Skin of body (tissue), 2 donors: ENCODE measurements around the gene GARS1. TPM values are rescaled to one million over a fixed set of nuclear protein-coding genes. Genes with fewer than 3 reads are reported as not detected.
A peak's percentile ranks its signal among the peaks of the same experiment; 100 is the strongest.

Experiments used
- DNase-seq: peaks from one replicate; lab custom pipeline; 2025; lab: John Stamatoyannopoulos, UW
- total RNA-seq: library from RNA; depleted of rRNA; stranded (reverse); fragments of >200 nt; gene quantifications from one replicate; pipeline ENCODE4 v1.2.3, GENCODE V29; 2014

The GARS1 gene
- total RNA-seq, 1 donor from 2014 or later = 54.4 TPM

DNA sequence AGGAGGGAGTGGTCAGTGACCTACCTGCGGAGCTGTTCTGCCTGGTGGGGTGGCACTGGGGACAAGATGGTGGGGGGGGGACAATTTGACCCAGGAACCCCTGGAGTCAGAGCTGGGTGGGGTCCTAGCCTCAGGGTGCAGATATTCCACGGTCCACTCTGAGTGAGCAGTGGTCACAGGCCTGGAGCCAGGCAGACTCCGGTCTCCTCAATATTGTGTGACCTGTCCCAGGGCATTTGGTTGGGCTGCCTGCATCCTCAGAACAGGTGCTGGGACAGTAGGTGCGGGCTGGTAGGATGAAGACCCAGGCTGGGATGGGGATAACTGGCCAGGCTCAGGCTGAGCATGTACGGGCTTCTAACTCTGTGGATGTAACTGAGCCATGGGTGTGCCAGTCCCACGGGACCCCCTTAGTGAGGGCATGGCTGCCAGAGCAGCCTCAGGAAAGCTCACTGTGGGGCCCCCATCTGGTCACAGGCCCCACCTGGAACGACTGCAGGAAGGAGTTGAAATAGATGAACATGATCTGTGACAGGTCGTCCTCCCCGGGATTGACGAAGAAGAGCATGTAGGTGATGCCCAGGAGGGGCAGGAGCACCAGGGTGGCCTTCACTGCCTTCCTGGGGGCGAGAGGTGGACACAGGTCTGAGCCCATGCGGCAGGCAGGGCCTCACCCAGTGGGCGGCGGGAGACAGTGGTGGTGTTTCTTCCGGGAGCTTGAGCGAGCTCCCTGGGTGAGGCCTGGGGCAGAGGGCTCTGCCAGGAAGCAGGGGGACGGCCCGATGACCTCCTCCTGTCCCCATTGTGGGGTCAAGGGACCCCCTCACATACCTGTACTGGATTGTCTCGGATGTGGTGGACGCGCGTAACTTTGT lies 60.7 kb downstream of the GARS1 start:
- no peak for DNase-seq

DNA sequence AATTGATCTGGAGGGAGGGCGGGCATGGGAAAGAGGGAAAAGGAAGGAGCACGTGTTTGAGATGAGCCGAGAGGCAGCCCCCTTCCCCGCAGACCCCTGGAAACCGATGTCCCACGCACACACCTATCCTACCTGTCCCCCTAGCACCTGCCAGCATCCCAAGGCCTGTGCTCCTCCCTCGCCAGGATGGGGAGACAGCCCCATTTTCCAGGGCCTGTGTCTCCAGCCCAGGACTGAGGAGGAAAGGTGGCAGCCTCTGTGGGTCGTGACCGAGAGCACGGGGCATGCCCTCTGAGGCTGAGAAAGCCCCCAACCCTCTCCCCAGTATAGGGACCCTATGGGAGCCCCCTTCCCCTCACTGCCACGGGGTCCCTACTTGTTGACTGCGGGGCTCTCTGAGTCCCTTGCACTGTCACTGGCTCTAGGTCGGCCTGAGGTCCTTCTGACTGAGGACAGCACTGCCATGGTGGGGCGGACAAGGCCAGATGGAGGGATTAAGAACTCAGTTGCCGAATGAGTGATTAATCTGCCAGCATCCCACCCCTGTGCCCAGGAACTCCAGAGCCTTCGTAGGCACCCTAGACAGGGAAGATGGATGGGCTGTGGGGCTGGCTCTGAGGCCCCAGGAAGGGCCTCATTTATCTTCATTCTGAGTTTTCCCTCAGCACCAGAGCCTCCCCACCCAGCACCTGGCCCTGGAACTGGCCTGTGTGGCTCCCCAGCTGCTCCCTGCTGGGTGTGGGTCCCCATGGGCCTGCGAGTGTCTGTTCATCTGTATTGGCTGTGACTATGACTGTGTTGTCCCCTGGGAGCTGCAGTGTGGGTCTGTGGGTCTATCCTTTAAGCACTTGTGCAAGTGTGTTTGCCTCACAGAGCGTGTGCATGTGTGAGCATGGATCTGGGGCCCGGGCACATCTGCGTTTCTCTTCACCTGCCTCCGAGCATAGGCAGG lies 61.6 kb downstream of the GARS1 start:
- DNase-seq = no peak

DNA sequence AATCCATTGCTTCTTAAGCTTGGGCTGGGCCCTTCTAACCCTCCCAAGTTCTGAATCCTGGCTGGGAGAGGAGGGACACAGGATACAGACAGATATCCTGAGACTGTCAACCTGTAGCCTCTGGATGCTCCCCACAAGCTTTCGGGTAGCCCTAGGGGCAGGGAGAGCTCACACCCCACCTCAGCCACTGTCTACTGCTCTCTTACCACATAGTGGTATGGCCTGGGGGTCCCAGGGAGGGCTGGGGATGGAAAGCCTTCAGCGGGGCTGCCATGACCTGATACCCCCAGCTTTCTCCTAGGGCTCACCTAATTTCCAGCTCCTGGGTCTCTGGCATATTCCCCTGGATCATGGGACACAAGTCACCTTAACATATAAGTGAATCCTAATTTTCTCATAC lies 62.5 kb downstream of the GARS1 start:
- no peak for DNase-seq

DNA sequence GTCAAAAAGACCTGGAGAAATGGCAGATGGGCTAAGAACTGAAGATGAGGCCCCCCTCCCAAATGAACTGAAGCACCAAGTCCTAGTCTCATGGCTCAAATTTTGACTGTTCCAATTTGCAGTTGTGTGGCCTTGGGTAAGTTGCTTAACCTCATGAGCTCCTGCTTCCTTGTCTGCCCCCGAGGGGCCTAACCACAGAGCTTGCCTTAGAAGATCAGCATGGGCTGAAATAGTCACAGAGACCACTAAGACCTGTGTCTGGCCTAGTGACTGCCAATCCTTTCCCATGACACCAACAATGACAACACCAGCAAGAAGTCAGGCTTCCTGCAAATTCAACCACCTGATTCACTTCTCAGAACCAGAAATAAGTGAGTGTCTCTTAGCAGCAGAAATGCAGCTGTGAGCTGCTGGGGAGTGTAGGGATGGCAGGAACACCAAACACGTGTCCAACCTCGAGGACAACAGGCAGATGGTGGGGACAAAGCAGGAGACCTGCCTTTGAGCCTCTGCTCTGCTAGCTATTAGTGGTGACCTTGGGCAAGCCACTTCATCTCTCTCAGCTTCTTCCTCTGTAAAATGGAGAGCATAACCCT lies 63.9 kb downstream of the GARS1 start:
- DNase-seq = no peak

DNA sequence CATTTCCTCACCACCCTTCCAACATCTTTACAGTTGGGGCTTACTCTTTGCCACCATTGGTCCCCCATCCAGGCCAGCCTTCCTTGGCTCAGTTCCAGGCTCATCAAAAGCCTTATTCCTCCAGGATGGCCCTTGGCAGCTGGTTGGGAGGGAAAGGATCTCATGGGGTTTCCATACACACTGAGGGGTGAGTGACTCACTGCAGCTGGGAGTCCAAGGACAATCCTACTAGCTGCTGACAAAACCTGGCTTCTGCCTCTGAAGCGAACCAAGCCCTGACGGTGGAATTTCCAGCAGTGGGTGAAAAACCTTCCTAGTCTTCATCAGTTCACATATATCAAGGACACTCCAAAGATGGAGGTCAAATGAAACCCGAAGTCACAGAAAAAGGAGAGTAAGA lies 64.6 kb downstream of the GARS1 start:
- no peak for DNase-seq

DNA sequence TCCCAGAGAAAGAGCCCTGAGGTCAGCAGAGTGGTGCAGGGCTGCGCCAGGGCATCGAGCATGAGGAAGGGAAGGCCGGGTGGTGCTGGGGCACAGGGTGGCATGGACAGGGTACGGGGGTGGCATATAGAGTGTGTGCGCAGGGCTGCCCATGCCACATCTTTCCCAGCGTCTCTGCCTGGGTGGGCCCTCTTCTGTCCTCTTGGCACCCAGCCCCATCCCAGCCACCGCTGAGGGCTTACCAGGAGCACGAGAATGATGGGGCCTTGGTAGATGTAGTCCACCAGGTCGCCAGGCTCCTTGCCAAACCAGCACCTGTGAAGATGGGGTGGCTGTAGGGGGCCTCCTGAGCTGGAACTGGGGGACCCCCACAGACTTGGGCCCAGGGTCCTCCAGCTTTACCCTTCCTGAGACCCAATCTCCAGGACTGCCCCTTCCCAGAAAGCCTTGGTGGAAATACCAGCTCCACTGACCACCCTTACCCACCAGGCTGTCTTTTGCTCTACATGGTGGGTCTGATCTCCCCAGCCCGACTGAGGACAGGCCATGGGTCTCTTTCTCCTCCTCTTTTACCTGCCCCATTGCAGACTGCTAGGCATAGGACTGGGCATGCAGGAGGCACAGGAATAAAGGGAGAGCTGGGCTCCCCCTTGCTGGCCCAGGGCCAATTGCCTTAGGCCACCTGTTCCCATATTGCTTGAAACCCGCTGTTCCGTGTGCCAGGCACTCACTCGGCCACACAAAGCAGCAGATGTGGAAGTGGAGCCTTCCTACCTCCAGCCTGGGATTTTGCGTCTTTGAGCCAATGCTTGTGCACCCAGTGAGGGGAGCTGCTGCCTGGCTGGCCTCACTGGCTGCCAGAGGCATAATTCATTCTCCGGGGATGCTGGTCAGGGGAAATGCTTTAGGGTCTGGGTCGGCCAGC lies 65.9 kb downstream of the GARS1 start:
- no peak for DNase-seq

DNA sequence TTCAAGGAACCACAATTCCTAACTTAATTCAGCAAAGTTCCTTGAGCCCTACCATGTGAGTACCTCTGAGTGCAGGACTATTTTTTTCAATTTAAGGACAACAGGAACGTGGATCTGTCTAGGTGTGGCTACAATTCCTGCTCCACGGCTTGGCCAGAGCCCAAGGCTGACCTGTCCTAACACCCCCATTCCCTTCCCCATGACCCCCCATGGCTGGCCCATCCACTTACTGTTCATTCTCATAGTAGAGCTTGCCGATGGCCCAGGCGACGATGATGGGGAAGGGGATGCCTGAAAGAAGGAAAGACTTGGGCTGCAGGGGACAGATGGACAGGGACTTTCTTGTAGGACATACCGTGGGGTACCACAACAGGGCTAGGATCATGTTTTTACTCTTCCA lies 67.2 kb downstream of the GARS1 start:
- DNase-seq = no peak

DNA sequence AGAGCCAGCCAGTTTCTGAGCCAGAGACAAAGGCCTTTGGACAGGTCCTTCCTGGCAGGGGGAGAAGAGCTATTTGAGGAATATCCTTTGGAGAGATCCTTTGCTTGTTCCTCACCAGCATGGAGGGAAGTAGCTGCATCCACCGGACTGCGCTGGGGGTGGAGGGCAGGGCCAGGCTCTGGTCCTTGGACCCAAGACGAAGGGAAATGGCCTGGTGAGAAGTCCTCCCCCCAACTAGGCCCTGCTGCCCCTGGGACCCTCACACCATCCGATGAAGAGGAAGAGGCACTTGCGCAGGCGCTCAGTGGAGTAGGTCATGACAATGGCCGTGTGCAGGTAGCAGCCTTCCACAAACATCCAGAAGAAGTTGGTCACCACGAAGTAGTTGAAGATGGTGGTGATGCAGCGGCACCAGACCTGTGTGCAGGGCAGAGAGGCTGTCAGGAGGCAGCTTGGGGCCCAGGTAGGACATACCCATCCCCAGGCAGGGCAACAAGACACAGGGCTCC lies 67.8 kb downstream of the GARS1 start:
- DNase-seq = no peak

DNA sequence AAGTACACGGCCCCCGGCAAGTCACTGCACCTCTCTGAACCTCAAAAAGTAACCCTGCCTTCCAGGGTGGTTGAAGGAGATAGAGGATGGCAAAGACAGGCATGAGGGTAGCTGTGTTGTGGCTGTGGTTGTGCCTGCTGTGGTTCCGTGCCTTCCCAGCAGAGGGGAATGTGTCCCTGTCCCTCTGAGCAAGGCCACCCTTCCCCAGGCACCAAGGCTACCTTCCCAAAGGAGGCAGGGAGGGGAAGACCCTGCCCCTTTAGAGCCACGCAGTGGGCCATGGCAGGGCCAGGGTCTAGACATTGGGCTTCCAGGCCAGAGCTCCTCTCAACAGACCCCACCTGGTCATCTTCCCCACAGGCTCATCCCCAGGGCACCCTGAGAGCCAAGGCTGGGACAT lies 68.7 kb downstream of the GARS1 start:
- DNase-seq = no peak

DNA sequence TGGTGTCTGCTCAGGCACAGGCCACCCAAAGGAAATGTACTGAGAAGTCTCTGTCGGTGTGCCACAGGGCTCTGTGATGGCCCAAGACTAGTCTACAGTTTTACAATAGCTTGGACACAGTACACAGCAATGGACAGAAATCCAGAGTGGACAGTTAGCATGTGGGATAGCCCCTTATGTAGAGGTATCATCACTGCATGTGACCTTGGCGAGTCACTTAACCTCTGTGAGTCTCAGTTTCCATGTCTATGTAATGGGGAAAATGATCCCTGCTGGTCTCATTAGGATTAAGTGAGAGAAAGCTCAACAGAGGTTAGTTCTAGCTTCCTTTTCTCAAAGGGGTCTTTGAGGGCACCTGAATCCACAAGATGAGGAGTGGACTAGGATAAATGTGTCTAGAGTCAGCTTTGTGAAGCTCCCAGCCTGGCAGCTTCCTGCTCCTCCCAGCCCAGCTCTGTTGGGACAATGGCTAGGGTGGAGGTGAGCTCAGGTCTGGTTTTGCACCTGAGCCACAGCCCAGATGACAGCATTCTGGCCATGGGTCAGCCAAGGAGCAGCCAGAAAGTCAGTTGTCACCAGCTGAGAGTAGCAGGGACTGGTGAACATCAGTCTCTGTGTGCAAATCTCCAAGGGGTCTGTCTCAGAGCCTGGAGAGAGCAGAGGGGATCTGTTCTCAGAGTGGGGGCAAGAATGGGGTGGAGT lies 69.7 kb downstream of the GARS1 start:
- no peak for DNase-seq

DNA sequence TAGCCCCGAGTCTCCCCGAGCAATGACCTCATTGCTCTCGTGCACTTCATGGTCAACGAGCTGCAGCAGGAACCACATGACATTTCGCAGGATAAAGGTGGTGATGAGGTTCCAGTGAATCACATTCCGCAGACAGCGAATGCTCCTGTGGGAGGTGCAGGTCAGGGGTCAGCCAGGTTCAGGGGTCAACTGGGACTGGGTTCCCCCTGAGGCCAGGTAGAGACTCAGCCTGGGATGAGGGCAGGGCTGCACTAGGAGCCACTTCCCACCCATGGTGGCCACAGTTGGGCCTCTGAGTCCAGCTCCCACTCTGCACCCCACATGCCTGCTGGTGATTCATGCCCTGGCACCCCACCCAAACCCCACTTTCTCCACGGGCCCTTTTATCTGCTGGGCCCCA lies 70.4 kb downstream of the GARS1 start:
- DNase-seq = no peak

DNA sequence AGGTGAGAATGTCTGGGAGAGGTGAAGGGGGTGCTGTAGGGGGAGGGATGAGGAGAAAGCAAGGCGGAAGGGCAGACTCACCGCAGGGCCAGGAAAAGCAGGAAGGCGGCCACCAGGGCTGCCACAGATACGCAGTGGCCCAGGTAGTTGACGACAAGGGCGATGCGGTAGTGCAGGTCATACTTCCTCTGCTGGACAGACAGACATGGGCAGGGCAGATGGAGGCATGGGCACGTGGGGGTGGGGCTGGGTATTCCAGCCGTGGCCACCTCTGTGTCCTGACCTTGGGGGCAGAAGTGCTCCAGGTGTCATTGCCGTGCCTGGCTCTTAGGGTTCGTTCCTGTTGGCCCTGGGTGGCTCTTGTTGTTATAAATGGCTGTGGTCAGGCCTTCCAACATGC lies 70.8 kb downstream of the GARS1 start:
- DNase-seq = no peak

DNA sequence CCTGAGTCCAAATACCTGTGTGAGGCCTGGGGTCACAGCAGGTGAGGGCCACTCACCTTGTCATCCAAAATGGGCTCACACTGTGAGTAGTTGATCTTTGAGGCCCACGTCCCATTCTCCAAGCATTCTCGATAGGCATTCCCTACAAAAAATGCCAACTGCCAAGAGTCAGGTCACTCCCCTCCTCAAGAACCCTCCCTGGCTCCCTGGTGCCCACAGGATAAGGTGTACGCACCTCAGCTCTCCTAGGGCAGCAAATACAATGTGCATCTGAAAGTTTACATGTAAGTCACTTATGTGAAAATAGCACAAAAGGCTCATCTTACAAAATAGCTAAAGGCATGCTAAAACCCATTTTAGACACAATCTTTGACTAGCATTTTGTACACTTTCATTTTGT lies 72.5 kb downstream of the GARS1 start:
- no peak for DNase-seq

DNA sequence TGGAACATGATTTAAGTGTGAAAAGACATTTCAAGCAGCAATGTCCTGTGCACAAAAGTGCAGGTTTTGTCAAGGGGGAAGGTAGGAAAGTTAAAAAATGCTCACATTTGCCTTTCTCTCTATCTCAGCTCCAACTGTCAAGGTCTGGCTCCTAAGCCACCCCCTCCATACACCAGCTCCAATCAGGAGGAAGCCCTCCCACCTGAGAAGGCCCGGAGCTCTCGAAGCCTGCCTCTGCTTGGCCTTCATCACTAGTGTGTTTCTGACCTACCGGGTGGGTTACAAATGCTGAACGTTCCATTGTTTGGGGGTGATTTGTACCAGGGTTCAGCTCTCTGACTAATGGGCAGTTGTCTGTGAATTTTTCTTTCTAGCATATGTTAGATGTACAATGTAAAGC lies 73.4 kb downstream of the GARS1 start:
- DNase-seq = no peak

DNA sequence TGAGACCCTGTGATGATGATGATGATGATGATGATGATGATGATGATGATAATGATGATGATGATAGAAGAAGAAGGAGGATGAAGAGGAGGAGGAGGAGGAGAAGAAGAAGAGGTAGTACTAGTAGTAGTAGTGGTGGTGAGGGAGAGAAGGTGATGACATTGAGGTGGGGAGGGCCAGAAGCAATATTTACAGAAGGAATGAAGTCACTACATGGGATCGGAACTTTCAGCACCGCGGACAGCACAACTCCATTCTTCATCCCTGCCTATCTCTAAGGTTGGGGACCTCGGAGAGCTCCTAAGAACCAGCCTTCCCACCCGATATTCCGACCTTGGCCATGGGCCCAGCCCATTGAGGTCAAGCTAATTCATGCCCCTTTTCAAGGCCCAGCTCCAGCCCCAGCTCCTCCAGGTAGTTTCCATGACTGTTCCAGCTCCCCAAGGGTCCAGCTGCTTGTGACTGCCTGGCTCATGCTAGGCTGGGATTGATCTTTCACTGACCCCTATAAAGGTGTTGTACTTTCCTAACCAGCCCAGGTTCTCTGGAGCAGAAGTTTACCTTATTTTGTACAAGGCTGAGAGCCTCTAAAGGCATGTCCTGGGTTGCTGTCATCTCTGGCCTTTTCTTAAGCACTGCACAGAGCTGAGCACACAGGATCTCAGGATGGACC lies 77.3 kb downstream of the GARS1 start:
- peak; percentile 21 for DNase-seq

DNA sequence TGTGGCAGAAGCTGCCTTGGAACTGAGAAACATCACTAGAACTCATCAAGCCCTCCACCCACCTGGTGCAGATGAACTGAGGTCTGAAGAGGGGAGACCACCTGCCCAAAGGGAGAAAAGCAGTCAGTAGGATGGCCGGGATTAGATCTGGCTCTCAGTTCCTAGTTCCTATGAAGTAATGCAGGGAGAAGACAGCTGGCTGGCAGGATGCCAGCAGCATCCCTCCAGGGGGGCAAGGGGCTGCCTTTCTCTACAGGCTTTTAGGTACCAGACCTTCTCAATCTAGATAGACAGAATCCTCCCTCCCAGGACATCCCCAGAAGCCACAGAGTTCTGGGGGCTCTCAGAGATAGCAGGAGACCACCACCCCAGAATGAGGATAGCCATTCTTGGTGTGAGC lies 79.7 kb downstream of the GARS1 start:
- no peak for DNase-seq

DNA sequence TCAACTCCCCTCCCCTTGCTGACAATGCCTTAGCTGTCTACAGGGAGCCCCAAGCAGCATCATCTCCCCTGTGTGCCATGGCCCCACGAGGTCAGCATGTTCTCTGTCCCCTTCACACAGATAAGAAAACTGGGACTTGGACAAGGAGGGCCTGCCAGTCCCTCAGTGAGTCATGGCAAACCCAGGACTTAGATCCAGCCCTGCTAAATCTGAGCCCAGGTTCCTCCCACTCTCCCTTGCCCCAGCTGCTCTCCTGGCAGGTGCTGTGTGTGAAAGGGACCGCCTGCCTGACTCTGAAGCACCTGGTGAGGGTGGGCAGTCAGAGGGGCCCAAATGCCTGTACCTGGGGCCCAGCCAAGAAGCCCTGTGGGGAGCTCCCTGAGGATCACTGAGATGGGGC lies 80.2 kb downstream of the GARS1 start:
- no peak for DNase-seq

DNA sequence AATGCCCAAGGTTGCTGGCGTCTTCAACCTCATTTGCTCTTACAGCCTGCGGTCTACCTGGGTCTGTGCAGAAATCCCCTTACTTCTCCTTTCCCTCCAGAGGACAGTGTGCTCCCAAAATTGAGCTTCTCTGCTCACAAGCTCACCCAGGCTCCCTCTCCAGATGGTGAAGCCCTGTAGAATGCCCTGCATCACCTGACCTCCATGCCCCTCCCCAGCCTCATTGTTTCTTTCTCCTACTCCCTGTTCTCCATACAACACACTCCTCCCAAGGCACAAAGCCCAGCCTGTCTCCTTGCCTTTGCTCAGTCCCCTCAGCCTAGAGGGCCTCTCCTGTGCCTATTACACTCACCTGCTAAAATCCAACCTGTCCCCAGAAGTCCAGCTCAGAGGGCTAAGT lies 84.1 kb downstream of the GARS1 start:
- DNase-seq = no peak

DNA sequence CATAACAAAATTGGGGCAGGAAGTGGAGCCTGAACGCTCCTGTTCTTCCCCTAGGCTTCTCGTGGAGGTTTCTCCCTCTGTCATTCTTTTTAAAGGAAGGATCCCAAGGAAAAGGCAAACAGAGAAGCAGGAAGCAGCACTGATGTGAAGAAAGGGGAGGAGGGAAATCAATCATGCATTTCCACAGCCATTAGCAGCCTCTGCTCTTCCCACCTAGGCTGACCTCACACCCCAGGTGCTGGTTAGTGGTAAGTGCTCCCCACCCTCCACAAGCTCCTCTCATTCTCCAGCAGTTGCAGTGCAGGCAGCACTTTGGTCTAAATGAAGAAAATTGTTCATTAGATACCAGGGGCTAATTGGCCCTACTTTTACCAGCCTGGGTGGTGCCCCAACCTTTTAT lies 85.0 kb downstream of the GARS1 start:
- DNase-seq = no peak
